HG03139 (cell line): ENCODE results near the gene SALL3.

ENCODE experiments used
- ATAC-seq: cut with Tn5 transposase; IDR thresholded peaks from one replicate; pipeline ENCODE4 v1.9.1; 2021; ENCODE audit not compliant: unreplicated experiment

The SALL3 gene

GRCh38 chr18:79000997-79001396, 21.4 kb downstream of the SALL3 start:
- ATAC-seq, result no peak

GRCh38 chr18:79005653-79006052, 26.0 kb downstream of the SALL3 start:
- ATAC-seq, result no peak

GRCh38 chr18:79006106-79006795, 26.6 kb downstream of the SALL3 start:
- no peak for ATAC-seq

GRCh38 chr18:79007440-79007839, 27.8 kb downstream of the SALL3 start:
- ATAC-seq, result no peak

- ATAC-seq, result no peak
These were observed 28.8 kb downstream of the SALL3 start for GRCh38 chr18:79008356-79008940.

GRCh38 chr18:79010802-79011201, 31.2 kb downstream of the SALL3 start:
- ATAC-seq, result no peak

- ATAC-seq, result no peak
These were observed 31.8 kb downstream of the SALL3 start for GRCh38 chr18:79011300-79011870.

GRCh38 chr18:79013869-79014268, 34.3 kb downstream of the SALL3 start:
- no peak for ATAC-seq

GRCh38 chr18:79018911-79019310, 39.3 kb downstream of the SALL3 start:
- no peak for ATAC-seq

- no peak for ATAC-seq
These were observed 40.3 kb downstream of the SALL3 start for GRCh38 chr18:79019881-79020280.

- no peak for ATAC-seq
These were observed 43.0 kb downstream of the SALL3 start for GRCh38 chr18:79022603-79023002.

GRCh38 chr18:79026491-79026890, 46.9 kb downstream of the SALL3 start:
- no peak for ATAC-seq

- no peak for ATAC-seq
These were observed 51.1 kb downstream of the SALL3 start for GRCh38 chr18:79030680-79031079.

GRCh38 chr18:79042276-79042675, 62.7 kb downstream of the SALL3 start:
- no peak for ATAC-seq

GRCh38 chr18:79043288-79043687, 63.7 kb downstream of the SALL3 start:
- no peak for ATAC-seq

- no peak for ATAC-seq
These were observed 66.9 kb downstream of the SALL3 start for GRCh38 chr18:79046522-79046921.

GRCh38 chr18:79047556-79048244, 68.1 kb downstream of the SALL3 start:
- ATAC-seq, result no peak

GRCh38 chr18:79048245-79048632, 68.6 kb downstream of the SALL3 start:
- ATAC-seq, result no peak

- ATAC-seq, result no peak
These were observed 69.9 kb downstream of the SALL3 start for GRCh38 chr18:79049506-79049905.
